Raji (cell line): ENCODE data around the gene IQSEC3.

Source experiments
- POLR2A ChIP-seq: IDR thresholded peaks from 2 replicates; pipeline ENCODE4 v1.6.1; 2011; ENCODE audit warnings: low read depth, low read length, control low read depth; ENCODE audit not compliant: insufficient read depth

Gene IQSEC3

DNA sequence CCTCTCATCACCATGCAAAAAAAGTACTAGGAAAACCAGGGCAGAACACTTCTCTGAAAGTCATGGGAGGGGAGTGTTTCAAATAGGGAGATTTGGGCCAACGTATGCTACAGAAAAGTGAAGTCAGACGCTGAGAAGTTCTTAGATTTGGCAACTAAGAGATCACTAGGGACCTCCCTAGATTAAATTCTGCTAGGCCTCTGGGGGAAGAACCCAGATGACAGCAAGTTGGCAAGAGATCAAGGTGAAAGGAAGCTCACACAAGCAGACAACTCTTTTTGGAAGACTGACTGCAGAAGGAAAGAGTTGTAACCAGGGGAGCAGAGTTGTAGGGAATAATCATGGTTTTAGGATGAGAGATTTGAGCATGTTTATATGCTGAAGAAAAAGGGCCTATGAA, 20.7 kb downstream of the IQSEC3 start:
- no peak for TF ChIP-seq POLR2A

DNA sequence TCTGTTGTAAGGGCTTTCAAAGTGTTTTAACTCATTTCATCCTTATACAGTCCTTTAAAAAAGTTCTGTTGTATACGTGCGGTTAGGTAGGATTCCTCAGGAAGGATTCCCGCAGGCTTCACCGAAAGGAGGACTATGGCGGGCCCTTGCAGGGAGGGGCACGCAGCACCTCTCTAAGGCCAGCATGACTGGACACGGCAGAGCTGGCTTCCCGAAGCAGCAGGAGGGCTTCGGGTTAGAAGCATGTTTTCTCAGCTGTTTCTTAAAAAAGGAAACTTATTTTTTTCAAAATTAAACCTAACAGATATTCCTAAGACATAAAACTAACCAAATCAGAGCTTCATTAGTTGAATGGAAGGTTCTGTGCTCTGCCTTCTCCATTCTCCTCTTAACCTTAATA, 21.3 kb downstream of the IQSEC3 start:
- no peak for TF ChIP-seq POLR2A

DNA sequence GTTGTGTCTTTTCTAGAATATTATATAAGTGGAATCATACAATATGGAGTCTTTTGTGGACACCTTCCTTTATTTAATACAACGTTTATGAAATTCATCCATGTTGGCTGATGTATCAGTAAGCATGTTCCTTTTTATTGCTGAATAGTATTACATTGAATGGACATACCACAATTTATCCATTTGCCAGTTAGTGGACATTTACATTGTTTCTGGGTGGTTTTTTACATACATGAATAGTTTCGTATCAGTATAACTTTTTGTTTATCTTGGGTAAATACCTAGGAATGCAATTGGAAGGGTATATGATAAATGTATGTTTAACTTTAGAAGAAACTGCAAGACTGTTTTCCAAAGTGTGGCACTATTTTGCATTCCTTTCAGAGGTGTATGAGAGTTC, 23.1 kb downstream of the IQSEC3 start:
- TF ChIP-seq POLR2A = no peak

DNA sequence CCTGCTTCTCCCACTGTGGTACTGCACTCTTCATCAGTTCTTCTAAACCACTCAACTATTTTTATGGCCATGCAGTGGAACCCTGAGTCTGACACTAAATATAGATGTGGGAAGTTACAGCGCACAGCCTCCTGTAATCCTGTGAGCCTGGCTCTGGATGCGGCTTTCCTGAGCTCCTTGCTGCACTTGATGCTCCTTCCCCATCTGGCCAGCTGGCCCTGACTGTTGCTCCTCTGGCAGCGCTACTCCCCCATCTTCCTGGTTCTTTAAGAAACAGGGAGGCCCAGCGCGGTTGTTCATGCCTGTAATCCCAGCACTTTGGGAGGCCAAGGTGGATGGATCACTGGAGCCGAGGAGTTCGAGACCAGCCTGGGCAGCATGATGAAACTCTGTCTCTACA, 24.6 kb downstream of the IQSEC3 start:
- TF ChIP-seq POLR2A = no peak

DNA sequence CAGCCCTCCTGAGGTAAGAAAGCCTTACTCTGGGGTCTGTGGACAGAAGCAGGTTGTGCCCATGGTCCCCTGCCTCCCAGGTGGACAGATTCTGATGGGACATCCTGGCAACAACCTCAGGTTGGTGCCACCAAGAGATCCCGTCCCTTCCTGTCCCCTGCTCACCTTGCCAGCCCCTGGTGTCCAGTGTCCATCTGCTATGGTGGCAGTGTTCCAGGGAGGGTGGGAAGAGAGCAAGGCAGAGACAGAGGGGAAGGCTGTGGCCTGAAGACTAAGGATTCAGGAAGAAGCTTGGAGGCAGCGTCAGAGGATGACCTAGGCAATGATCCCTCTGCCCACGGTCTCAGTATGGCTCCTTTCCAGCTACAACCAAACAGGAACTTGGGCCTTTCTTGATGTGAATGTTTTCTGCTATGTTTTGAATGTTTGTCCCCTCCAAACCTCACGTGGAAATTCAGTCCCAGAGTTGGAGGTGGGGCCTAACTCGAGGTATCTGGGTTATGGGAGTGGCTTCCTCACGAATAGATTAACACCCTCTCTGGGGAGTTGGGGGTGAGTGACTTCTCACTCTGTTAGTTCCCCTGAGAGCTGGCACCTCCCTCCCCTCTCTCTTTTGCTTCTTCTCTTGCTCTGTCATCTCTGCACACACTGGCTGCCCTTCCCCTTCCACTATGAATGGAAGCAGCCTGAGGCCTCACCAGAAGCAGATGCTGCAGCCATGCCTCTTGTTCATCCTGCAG, 26.9 kb downstream of the IQSEC3 start:
- TF ChIP-seq POLR2A = no peak

DNA sequence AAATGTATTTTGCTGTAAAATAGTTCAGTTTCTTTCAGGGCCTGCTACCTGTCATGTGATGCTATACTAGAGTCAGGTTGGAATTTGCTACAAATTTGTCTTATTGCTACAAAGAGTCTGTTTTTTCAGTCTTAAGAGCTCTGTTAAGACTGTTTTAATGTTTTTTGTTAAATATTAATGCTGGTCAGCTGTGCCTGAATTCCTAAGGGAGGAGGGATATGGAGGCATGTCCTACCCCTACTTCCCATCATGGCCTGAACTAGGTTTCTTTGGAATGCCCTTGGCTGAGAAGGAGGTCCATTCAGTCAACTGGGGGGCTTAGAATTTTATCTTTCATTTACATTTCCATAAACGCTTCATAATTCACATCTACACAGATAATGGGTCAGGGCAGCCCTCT, 30.0 kb downstream of the IQSEC3 start:
- TF ChIP-seq POLR2A = no peak

DNA sequence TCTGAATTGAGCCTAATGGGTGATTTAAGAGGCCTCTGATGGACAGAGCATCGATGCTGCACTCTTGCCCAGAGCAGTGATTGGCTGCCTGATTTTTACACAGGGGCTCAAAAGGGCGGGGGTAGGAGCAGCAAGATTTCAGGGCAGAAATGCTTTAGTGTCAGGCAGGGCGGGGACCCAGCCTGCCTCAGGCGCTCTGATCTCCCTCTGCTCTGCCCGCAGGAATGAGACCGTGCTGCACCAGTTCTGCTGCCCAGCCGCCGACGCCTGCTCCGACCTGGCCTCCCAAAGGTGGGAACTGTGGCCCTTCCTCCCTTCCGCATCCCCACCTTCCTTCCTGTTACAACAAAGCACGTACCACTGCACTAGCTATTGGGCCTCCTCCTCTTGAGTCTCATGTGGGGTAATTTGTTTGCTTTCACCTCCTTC, 32.4 kb downstream of the IQSEC3 start:
- TF ChIP-seq POLR2A = no peak

DNA sequence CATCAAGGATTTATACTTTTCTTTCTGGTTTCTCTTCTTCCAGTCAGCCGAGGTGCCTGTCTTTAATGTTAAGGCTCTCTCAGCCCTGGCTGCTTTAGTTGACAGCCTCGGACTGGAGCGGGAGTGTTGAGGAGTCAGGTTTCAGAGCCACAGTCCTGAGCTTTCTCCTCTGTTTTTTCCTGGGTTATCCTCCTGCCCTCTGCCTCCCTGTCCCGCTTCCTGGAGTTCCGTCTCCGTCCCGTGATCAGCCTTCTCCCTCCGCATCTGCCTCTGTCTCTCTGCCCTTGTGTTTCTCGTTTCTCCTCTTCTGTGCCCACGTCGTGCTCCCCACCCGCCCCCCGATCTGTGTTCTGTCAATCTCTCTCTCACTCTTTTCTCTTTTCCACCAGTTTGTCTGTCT, 33.0 kb downstream of the IQSEC3 start:
- no peak for TF ChIP-seq POLR2A

DNA sequence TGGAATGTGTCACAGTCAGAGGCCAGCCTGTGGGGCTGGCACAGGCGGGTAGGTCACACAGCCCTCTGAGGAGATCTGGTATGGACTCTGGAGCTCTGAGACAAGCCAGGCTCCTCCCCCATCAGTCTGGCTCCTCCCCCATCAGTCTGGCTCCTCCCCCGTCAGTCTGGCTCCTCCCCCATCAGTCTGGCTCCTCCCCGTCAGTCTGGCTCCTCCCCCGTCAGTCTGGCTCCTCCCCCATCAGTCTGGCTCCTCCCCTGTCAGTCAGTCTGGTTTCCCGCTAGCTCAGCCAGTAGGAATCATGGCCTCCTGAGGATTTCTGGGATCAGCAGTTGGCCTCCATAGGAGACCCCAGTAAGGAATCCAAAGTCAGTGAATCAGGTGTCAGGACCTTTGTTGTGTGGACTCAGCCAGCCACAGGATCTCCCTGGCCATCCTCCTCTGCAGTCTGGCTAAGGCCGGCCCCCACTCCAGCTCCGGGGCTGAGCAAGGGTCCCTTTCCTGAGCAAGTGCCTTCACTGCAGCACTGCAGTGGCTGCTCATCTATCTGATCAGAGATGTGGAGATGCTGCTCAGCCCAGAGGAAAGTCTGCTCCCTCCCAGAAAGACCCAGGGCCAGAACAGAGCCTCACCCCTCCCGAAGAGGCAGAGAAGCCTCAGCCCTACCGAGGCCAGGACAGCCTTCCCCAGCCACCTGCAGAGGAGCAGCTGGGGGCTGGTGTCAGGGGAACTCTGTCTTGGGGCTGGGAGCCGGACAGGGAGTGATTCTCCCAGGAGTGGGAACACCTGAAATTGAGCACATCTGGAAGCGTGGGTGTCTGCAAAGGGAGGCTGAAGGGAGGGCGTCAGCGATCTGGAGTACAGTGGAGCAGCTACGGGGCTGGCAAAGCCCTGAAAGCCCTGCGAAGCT, 35.7 kb downstream of the IQSEC3 start:
- TF ChIP-seq POLR2A = no peak

DNA sequence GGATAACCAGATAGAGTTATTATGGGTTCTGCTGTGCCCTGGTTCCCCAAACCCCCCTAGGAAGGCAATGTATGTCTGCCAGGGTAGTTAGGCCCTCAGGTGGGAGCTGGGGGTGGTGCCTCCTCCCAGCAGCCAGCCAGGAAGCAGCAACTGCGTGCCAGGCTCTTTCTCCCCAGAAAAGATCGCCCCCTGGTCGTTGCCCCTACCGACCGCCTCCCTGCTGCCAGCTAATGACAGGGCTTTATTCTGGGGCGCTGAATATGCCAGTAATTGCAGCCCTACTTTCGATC, 36.3 kb downstream of the IQSEC3 start:
- TF ChIP-seq POLR2A = no peak

DNA sequence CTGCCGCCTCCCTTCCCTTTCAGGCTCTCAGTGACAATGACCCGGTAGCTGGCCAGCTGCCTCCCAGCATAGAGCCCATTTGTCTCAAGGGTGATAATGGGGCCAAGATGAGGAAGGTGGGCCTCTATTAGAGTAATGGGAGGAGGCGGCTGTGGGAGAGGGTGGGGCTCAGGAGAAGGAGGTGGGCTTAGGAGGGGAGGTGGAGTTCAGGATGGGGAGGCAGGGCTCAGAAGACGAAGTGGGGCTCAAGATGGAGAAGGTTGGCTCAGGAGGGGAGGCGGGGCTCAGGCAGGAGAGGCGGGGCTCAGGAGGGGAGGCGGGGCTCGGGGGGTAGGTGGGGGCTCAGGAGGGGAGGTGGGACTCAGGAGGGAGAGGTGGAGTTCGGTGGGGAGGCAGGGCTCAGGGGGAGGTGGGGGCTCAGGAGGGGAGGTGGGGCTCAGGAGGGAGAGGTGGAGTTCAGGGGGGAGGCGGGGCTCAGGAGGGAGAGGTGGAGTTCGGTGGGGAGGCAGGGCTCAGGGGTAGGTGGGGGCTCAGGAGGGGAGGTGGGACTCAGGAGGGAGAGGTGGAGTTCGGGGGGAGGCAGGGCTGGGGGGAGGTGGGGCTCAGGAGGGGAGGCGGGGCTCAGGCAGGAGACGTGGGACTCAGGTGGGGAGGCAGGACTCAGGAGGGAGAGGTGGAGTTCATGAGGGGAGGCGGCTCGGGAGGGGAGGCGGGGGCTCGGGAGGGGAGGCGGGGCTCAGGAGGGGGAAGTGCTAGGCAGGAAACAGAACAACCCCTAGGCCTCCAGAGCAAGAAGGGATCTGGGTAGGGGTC, 36.8 kb downstream of the IQSEC3 start:
- TF ChIP-seq POLR2A = no peak

DNA sequence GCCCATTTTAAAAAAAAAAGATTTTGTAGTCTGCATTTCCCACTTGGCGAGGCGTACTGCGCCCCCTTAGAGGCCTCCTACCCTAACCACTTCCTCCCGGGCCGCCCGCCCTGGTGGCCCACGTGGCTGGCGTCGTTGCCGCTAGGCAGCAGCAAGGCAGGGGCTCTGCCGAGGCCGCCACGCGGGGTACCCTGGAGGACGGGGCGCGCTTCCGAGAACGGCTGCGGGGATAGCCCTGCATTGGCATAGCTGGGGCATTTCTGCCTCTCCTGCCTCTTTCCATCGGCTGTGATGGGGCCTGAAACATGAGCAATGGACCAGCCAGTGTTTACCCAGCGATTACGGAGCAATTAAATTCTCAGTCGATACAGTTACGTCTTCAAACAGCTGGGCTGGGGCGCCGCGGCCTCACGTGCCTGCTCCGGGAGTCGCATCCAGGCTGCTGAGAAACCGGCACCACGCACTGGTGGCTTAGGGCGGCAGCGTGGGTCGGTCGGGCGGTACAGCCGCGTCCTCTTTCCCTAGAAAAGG, 38.0 kb downstream of the IQSEC3 start:
- TF ChIP-seq POLR2A = no peak

DNA sequence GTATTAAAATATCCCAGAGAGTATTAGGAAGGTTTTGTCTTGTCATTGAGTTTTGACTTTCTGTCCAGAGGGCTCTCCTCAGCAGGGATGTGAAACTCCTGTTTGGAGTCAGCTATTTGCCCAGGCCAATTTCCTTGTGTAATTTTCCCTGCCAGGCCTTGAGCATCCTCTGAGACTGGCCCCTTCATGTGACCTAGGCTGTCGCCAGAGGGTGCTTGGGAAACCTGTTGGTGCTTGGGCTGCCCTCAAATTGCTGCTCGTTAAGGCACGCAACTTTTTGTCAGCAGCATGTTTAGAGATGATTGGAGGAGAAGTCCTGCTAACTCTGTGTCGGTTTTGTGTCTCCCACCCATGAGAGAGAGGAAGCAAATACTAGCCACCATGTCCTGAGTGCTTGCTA, 39.1 kb downstream of the IQSEC3 start:
- no peak for TF ChIP-seq POLR2A

DNA sequence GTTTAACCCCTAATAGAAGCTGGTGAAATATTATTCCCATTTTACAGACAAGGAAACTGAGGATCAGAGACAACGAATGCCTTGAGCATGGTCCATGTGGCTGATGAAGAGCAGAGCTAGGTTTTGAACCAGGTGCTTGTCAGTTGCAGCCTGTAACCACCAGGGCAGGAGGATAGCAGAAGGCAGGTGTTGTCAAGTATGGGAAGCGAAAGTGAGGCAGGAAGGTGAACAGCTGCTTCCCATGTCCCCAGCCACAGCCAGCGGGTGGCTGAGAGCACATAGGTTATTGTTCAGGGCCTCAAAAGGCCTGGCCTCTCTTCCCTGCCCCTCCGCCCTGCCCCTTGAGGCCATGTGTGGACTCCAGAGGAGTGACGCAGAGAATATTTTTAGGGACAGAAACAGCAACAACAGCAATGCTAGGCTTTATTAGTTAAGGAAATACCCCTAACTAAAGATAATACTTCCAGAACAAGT, 39.6 kb downstream of the IQSEC3 start:
- no peak for TF ChIP-seq POLR2A

DNA sequence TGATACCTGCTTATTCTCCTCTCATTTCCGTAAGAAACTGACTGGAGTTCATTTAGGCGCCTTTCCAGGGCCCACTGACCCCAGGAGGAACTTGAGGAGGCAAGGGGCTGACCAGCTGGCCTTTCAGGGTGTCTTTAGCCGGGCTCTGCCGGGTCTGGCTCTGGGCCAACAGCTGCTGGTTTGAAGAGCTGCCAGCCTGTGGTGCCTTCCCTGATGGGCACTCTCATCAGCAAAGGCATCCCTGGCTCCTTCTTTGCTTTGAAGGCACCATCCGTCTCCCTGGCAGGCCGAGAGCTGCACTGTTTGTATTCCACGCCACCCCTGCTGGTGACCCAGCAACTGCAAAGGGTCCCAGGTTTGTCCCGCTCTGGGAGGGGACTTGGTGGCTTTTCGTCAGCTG, 42.0 kb downstream of the IQSEC3 start:
- TF ChIP-seq POLR2A = no peak

DNA sequence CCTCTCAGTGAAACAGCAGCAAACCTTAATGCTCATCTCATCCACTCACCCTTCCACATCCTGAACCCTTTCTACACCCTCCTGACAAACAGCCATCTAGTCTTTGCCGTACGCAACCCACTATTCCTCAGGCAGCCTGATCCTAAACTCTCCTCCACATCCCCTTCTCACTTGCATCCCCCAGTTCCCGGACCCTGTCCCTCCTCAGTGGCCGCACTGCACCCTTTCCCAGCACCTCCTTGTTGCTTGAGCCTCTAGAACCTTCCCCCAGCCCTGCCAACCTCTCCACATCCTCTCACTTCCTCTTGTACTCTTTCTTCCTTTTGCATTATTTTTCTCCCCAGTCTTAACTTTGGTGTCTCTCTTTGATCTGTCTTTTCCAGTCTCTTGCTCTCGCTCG, 42.9 kb downstream of the IQSEC3 start:
- TF ChIP-seq POLR2A = no peak

DNA sequence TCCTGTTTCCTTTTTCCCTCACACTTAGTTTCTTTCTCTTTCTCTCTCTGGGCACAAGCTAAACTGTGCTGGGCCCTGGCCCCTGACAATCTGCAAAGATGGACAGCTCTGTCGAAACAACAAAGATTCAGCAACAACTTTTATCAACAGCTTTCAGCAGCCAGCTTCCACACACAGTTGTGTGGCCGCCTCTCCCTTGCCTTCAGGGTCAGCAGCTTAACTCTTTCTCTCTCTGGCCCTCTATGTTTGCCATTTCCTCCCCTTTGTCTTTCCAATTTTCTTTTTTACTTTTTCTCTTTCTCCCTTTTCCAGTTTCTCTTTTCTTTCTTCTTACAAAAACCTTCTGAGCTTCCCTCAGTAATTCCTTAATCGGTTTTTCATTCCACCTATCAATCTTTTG, 43.3 kb downstream of the IQSEC3 start:
- TF ChIP-seq POLR2A = no peak
